ENCODE data around the gene MDFIC2. TPM values are rescaled to one million over a fixed set of nuclear protein-coding genes. Genes with fewer than 3 reads are reported as not detected.
"Not testable (repeated sequence)": the region's sequence is repeated elsewhere in the genome, so short reads cannot be mapped to it uniquely, and the experiment has no call there.

The MDFIC2 gene
- total RNA-seq, 1 donor from 2014 or later, result not detected

- peaks cover 6% of the 10 kb centered on the region for H3K27me3 Mint-ChIP-seq
- H3K9me3 Mint-ChIP-seq (ENCODE audit: low read depth), result no peaks in the 10 kb centered on the region
- no peaks in the 10 kb centered on the region for H3K36me3 Mint-ChIP-seq (ENCODE audit: insufficient read depth)
- no peak overlapping the region for H3K4me3 Mint-ChIP-seq (ENCODE audit: low read depth)
- H3K4me1 Mint-ChIP-seq (ENCODE audit: low read depth), result no peaks in the 10 kb centered on the region
- DNase-seq (ENCODE audit: low spot score, unreplicated experiment), result no peak
- no peak overlapping the region for H3K27ac Mint-ChIP-seq
- no peak for TF ChIP-seq CTCF (IDR thresholded peaks at IDR 0.05; ENCODE audit: unreplicated experiment)
Observed at GRCh38 chr3:70218471-70218870, 94.0 kb downstream of the MDFIC2 start.

DNA sequence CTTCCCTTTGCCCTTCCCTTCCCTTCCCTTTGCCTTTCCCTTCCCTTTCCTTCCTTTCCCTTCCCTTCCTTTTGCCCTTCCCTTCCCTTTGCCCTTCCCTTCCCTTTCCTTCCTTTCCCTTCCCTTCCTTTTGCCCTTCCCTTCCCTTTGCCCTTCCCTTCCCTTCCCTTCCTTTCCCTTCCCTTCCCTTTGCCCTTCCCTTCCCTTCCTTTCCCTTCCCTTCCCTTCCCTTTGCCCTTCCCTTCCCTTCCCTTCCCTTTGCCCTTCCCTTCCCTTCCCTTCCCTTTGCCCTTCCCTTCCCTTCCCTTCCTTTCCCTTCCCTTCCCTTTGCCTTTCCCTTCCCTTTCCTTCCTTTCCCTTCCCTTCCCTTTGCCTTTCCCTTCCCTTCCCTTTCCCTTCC, 101.2 kb downstream of the MDFIC2 start:
- not testable (repeated sequence) for H3K9me3 Mint-ChIP-seq (ENCODE audit: low read depth); DNase-seq (ENCODE audit: low spot score, unreplicated experiment); H3K27ac Mint-ChIP-seq; H3K4me1 Mint-ChIP-seq (ENCODE audit: low read depth); H3K4me3 Mint-ChIP-seq (ENCODE audit: low read depth); H3K36me3 Mint-ChIP-seq (ENCODE audit: insufficient read depth)
- peaks cover 27% of the 10 kb centered on the region for H3K27me3 Mint-ChIP-seq

DNA sequence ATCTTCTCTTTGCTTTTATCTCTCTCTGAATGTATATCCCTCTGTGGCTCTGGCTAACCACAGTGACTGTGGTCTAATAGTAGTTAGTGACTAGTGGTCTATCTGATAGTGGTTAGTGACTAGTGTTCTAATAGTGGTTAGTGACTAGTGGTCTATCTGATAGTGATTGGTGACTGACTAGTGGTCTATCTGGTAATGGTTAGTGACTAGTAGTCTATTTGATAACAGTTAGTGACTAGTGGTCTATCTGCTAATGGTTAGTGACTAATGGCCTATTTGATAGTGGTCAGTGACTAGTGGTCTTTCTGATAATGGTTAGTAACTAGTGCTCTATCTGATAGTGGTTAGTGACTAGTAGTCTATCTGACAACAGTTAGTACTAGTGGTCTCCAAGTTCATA, 110.5 kb downstream of the MDFIC2 start:
- H3K4me3 Mint-ChIP-seq (ENCODE audit: low read depth), result no peak overlapping the region
- H3K27me3 Mint-ChIP-seq, result peaks cover 9% of the 10 kb centered on the region
- H3K36me3 Mint-ChIP-seq (ENCODE audit: insufficient read depth), result no peaks in the 10 kb centered on the region
- no peak overlapping the region for H3K27ac Mint-ChIP-seq
- DNase-seq (ENCODE audit: low spot score, unreplicated experiment), result no peak
- TF ChIP-seq CTCF (IDR thresholded peaks at IDR 0.05; ENCODE audit: unreplicated experiment), result no peak
- H3K9me3 Mint-ChIP-seq (ENCODE audit: low read depth), result peaks cover 3% of the 10 kb centered on the region
- peaks cover 9% of the 10 kb centered on the region for H3K4me1 Mint-ChIP-seq (ENCODE audit: low read depth)

DNA sequence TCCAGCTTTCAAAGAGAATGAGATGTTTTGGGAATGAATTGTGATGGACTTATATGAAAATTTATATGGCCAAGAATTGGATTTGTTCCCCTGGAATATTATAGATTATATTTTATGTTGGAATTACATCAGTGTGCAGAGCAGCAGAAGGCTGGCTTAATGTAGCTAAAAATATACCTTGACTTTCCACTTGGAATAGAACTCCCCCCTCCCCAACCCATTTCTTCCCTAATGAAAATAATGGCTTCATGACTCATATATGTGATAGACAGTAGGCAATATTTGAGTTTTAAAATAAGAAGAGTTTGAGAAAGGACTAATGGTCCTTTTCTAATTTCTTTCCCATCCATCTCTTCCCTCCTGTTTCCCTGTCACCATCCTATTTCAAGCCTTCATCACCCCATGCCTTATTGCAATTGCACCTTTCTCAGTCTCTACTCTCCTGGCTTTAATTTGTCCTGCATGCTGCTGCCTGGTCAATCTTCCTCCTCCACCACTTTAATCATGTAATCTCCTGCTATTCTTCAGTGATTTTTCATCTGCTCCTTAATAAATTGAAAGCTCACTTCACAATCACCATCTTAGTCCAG, 122.5 kb downstream of the MDFIC2 start:
- Mint-ChIP-seq H3K4me3 (ENCODE audit: low read depth) (no peak overlapping the region), H3K27me3 (peaks cover 15% of the 10 kb centered on the region), H3K36me3 (ENCODE audit: insufficient read depth) (no peaks in the 10 kb centered on the region), H3K27ac (no peak overlapping the region), H3K4me1 (ENCODE audit: low read depth) (no peaks in the 10 kb centered on the region), H3K9me3 (ENCODE audit: low read depth) (no peaks in the 10 kb centered on the region)
- TF ChIP-seq CTCF (IDR thresholded peaks at IDR 0.05; ENCODE audit: unreplicated experiment), result no peak
- no peak for DNase-seq (ENCODE audit: low spot score, unreplicated experiment)

- H3K4me3 Mint-ChIP-seq (ENCODE audit: low read depth), result no peak overlapping the region
- no peak for DNase-seq (ENCODE audit: low spot score, unreplicated experiment)
- no peaks in the 10 kb centered on the region for H3K36me3 Mint-ChIP-seq (ENCODE audit: insufficient read depth)
- H3K9me3 Mint-ChIP-seq (ENCODE audit: low read depth), result no peaks in the 10 kb centered on the region
- H3K27ac Mint-ChIP-seq, result no peak overlapping the region
- H3K4me1 Mint-ChIP-seq (ENCODE audit: low read depth), result no peaks in the 10 kb centered on the region
- H3K27me3 Mint-ChIP-seq, result peaks cover 39% of the 10 kb centered on the region
- TF ChIP-seq CTCF (IDR thresholded peaks at IDR 0.05; ENCODE audit: unreplicated experiment), result no peak
Observed at GRCh38 chr3:70186221-70186620, 126.2 kb downstream of the MDFIC2 start.

- no peaks in the 10 kb centered on the region for H3K36me3 Mint-ChIP-seq (ENCODE audit: insufficient read depth)
Observed at GRCh38 chr3:70185661-70186060, 126.8 kb downstream of the MDFIC2 start.

More at GRCh38 chr3:70185661-70186060, 126.8 kb downstream of the MDFIC2 start:
- DNase-seq (ENCODE audit: low spot score, unreplicated experiment), result no peak
- peaks cover 43% of the 10 kb centered on the region for H3K27me3 Mint-ChIP-seq
- H3K27ac Mint-ChIP-seq, result no peak overlapping the region
- no peaks in the 10 kb centered on the region for H3K4me1 Mint-ChIP-seq (ENCODE audit: low read depth)
- H3K9me3 Mint-ChIP-seq (ENCODE audit: low read depth), result no peaks in the 10 kb centered on the region
- no peak overlapping the region for H3K4me3 Mint-ChIP-seq (ENCODE audit: low read depth)
- TF ChIP-seq CTCF (IDR thresholded peaks at IDR 0.05; ENCODE audit: unreplicated experiment), result no peak
